ENCODE data around the gene BEND7. TPM values are rescaled to one million over a fixed set of nuclear protein-coding genes. Genes with fewer than 3 reads are reported as not detected.
A peak's percentile ranks its signal among the peaks of the same experiment; 100 is the strongest.

Gene BEND7
- total and polyA plus RNA-seq, 9 of the 15 experiments (the other 6 are each of a cell fraction or from before 2014, with no cell fraction given): 1.3 to 11.4 (median 5.2) TPM

DNA sequence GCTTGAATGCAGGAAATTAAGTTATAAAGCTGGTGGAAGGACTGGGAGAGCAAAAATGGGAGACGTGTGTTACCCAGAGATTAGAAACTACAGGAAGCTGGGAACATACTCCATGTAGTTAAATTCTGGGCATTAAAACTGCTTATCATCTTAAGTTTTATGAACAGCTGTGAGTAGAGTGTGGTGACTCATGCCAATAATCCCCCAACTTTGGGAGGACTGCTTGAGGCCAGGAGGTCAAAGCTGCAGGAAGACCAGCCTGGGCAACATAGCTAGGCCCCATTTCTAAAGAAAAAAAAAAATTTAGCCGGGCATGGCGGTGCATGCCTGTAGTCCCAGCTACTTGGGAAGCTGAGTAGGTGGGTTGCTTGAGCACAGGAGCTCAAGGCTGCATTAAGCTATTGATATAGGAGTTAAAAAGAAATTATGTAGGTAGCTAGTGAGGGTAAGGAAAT lies 124.5 kb downstream of the BEND7 start (continued):
- TF ChIP-seq, protein P1, sequence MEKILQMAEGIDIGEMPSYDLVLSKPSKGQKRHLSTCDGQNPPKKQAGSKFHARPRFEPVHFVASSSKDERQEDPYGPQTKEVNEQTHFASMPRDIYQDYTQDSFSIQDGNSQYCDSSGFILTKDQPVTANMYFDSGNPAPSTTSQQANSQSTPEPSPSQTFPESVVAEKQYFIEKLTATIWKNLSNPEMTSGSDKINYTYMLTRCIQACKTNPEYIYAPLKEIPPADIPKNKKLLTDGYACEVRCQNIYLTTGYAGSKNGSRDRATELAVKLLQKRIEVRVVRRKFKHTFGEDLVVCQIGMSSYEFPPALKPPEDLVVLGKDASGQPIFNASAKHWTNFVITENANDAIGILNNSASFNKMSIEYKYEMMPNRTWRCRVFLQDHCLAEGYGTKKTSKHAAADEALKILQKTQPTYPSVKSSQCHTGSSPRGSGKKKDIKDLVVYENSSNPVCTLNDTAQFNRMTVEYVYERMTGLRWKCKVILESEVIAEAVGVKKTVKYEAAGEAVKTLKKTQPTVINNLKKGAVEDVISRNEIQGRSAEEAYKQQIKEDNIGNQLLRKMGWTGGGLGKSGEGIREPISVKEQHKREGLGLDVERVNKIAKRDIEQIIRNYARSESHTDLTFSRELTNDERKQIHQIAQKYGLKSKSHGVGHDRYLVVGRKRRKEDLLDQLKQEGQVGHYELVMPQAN (IDR thresholded peaks at IDR 0.05; ENCODE audit: borderline replicate concordance): no peak
- TF ChIP-seq SMAD2 (IDR thresholded peaks at IDR 0.05; ENCODE audit: low read depth, low read length) (no peak), NRF1 (conservative IDR thresholded peaks at IDR 0.05 in 1 of 2, IDR thresholded peaks at IDR 0.05 in 1 of 2) (0 out of 4 replicates have a peak, but pooled peaks have one; percentile 17 to 30), FOXJ2 (tag; IDR thresholded peaks at IDR 0.05) (0 out of 2 replicates have a peak, but pooled peaks have one; percentile 46), BCOR (IDR thresholded peaks at IDR 0.05) (peak; percentile 88), CREM (IDR thresholded peaks at IDR 0.05; ENCODE audit: low read depth) (peak; percentile 56), DDX20 (tag; IDR thresholded peaks at IDR 0.05; ENCODE audit: low read depth) (no peak), ZNF175 (CRISPR knock-in tag; IDR thresholded peaks at IDR 0.05; ENCODE audit: low read depth) (peak; percentile 84; the same call in 1 of the 2 replicates), PRMT5 (CRISPR knock-in tag; IDR thresholded peaks at IDR 0.05) (no peak), NR4A1 (CRISPR knock-in tag; IDR thresholded peaks at IDR 0.05) (no peak), NR4A1 (tag; IDR thresholded peaks at IDR 0.05) (0 out of 2 replicates have a peak, but pooled peaks have one; percentile 24), BACH1 (tag; IDR thresholded peaks at IDR 0.05) (0 out of 2 replicates have a peak, but pooled peaks have one; percentile 45), SMAD4 (CRISPR knock-in tag; conservative IDR thresholded peaks at IDR 0.05) (peak; percentile 76), SIN3B (IDR thresholded peaks at IDR 0.05; ENCODE audit: low read depth) (no peak), ZNF12 (CRISPR knock-in tag; IDR thresholded peaks at IDR 0.05) (no peak), ZNF384 (IDR thresholded peaks at IDR 0.05; ENCODE audit: low read depth, low read length) (peak; percentile 87), ELF4 (CRISPR knock-in tag; IDR thresholded peaks at IDR 0.05) (peak; percentile 89), DPF2 (IDR thresholded peaks at IDR 0.05) (peak; percentile 99), KDM4B (IDR thresholded peaks at IDR 0.05; ENCODE audit: borderline replicate concordance in 2 of 2, low read depth in 1 of 2) (no peak)
- TF ChIP-seq, protein P2, sequence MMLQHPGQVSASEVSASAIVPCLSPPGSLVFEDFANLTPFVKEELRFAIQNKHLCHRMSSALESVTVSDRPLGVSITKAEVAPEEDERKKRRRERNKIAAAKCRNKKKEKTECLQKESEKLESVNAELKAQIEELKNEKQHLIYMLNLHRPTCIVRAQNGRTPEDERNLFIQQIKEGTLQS (IDR thresholded peaks at IDR 0.05): peak; percentile 98
- TF ChIP-seq, protein P2 (CRISPR knock-in tag; conservative IDR thresholded peaks at IDR 0.05): peak; percentile 90
- TF ChIP-seq, protein P3, sequence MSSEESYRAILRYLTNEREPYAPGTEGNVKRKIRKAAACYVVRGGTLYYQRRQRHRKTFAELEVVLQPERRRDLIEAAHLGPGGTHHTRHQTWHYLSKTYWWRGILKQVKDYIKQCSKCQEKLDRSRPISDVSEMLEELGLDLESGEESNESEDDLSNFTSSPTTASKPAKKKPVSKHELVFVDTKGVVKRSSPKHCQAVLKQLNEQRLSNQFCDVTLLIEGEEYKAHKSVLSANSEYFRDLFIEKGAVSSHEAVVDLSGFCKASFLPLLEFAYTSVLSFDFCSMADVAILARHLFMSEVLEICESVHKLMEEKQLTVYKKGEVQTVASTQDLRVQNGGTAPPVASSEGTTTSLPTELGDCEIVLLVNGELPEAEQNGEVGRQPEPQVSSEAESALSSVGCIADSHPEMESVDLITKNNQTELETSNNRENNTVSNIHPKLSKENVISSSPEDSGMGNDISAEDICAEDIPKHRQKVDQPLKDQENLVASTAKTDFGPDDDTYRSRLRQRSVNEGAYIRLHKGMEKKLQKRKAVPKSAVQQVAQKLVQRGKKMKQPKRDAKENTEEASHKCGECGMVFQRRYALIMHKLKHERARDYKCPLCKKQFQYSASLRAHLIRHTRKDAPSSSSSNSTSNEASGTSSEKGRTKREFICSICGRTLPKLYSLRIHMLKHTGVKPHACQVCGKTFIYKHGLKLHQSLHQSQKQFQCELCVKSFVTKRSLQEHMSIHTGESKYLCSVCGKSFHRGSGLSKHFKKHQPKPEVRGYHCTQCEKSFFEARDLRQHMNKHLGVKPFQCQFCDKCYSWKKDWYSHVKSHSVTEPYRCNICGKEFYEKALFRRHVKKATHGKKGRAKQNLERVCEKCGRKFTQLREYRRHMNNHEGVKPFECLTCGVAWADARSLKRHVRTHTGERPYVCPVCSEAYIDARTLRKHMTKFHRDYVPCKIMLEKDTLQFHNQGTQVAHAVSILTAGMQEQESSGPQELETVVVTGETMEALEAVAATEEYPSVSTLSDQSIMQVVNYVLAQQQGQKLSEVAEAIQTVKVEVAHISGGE (CRISPR knock-in tag; IDR thresholded peaks at IDR 0.05): peak in 1 of 3 experiments; percentile 79; a peak in 2 of 6 replicates
- TF ChIP-seq, protein P4, sequence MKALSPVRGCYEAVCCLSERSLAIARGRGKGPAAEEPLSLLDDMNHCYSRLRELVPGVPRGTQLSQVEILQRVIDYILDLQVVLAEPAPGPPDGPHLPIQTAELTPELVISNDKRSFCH (CRISPR knock-in tag; IDR thresholded peaks at IDR 0.05): no peak
- TF ChIP-seq, protein P4 (tag; IDR thresholded peaks at IDR 0.05): no peak

All from K562 (cell line).